GM12892 (cell line): ENCODE results near the gene VAPA.

Source experiments
- POLR2A ChIP-seq: IDR thresholded peaks from 2 replicates; pipeline ENCODE4 v1.6.1; 2011; ENCODE audit warnings: low read depth, low read length, control low read depth
- POLR2AphosphoS5 ChIP-seq: IDR thresholded peaks from 2 replicates; pipeline ENCODE4 v1.6.1; 2011; ENCODE audit warnings: low read depth, low read length, control low read depth
- TAF1 ChIP-seq: IDR thresholded peaks from 2 replicates; pipeline ENCODE4 v1.6.1; 2011; ENCODE audit warnings: low read depth, mild to moderate bottlenecking, control low read depth, low read length, borderline replicate concordance

- no peak for TF ChIP-seq POLR2A
- TF ChIP-seq POLR2AphosphoS5, result no peak
- no peak for TF ChIP-seq TAF1
Measured at GRCh38 chr18:9890196-9890595, 23.6 kb upstream of the VAPA start.
